ENCODE measurements around the gene RTEL1.

Gene RTEL1

GRCh38 chr20:63655249-63655648 lies 2.9 kb upstream of the RTEL1 start:
- no peak overlapping the region for H2AFZ ChIP-seq (ENCODE audit: low read length)
- H3K4me1 ChIP-seq (ENCODE audit: low read length) = 0 out of 2 replicates have a peak, but pooled peaks cover 4% of the 10 kb centered on the region
- H4K20me1 ChIP-seq (ENCODE audit: insufficient read depth, low read length) = no peaks in the 10 kb centered on the region
- no peaks in the 10 kb centered on the region for H3F3A ChIP-seq (ENCODE audit: insufficient read depth, low read length)
- no peak overlapping the region for H3K4me2 ChIP-seq (ENCODE audit: low read depth, low read length)
- TF ChIP-seq EZH2phosphoT487 (IDR thresholded peaks at IDR 0.05; ENCODE audit: low read length) = no peak
- H3K4me3 ChIP-seq (ENCODE audit: low read length) = no peak overlapping the region
- H3K9me2 ChIP-seq (replicated peaks; ENCODE audit: insufficient read depth, low read length) = no peaks in the 10 kb centered on the region
- no peaks in the 10 kb centered on the region for H3K9me3 ChIP-seq (replicated peaks; ENCODE audit: insufficient read depth, low read length)
- DNase-seq = no peak
- peaks cover 11% of the 10 kb centered on the region for H3K79me2 ChIP-seq (ENCODE audit: low read length)
- H3K27ac ChIP-seq (ENCODE audit: low read length) = no peak overlapping the region
- H3K9ac ChIP-seq (ENCODE audit: low read length) = no peak overlapping the region
- peaks cover 42% of the 10 kb centered on the region for H3K27me3 ChIP-seq (replicated peaks; ENCODE audit: insufficient read depth, low read length)
- H3K36me3 ChIP-seq (replicated peaks; ENCODE audit: insufficient read depth, low read length) = no peaks in the 10 kb centered on the region

- Histone ChIP-seq H3K27me3 (replicated peaks; ENCODE audit: insufficient read depth, low read length) (peaks cover 35% of the 10 kb centered on the region), H3K4me3 (ENCODE audit: low read length) (no peak overlapping the region), H3K9ac (ENCODE audit: low read length) (no peak overlapping the region), H3K4me2 (ENCODE audit: low read depth, low read length) (no peak overlapping the region), H3K79me2 (ENCODE audit: low read length) (peaks cover 21% of the 10 kb centered on the region), H3K9me2 (replicated peaks; ENCODE audit: insufficient read depth, low read length) (no peaks in the 10 kb centered on the region), H3K9me3 (replicated peaks; ENCODE audit: insufficient read depth, low read length) (no peaks in the 10 kb centered on the region), H3F3A (ENCODE audit: insufficient read depth, low read length) (no peaks in the 10 kb centered on the region), H3K36me3 (replicated peaks; ENCODE audit: insufficient read depth, low read length) (no peaks in the 10 kb centered on the region), H3K4me1 (ENCODE audit: low read length) (0 out of 2 replicates have a peak, but pooled peaks cover 4% of the 10 kb centered on the region), H2AFZ (ENCODE audit: low read length) (no peak overlapping the region), H3K27ac (ENCODE audit: low read length) (no peak overlapping the region), H4K20me1 (ENCODE audit: insufficient read depth, low read length) (no peaks in the 10 kb centered on the region)
- no peak for TF ChIP-seq CTCF (IDR thresholded peaks at IDR 0.05; ENCODE audit: low read length)
- DNase-seq = no peak
Observed at GRCh38 chr20:63656451-63656850, 1.7 kb upstream of the RTEL1 start.

GRCh38 chr20:63657260-63657936 lies 714 bp upstream of the RTEL1 start:
- Histone ChIP-seq H3K27ac (ENCODE audit: low read length) (no peak overlapping the region), H2AFZ (ENCODE audit: low read length) (peak overlapping the region; percentile 95), H3K9me3 (replicated peaks; ENCODE audit: insufficient read depth, low read length) (no peaks in the 10 kb centered on the region), H3K9me2 (replicated peaks; ENCODE audit: insufficient read depth, low read length) (no peaks in the 10 kb centered on the region), H3K4me3 (ENCODE audit: low read length) (peak overlapping the region; percentile 95), H4K20me1 (ENCODE audit: insufficient read depth, low read length) (no peaks in the 10 kb centered on the region), H3K4me1 (ENCODE audit: low read length) (0 out of 2 replicates have a peak, but pooled peaks cover 4% of the 10 kb centered on the region), H3K27me3 (replicated peaks; ENCODE audit: insufficient read depth, low read length) (peaks cover 26% of the 10 kb centered on the region), H3K36me3 (replicated peaks; ENCODE audit: insufficient read depth, low read length) (no peaks in the 10 kb centered on the region), H3K4me2 (ENCODE audit: low read depth, low read length) (peak overlapping the region; percentile 70), H3K9ac (ENCODE audit: low read length) (peak overlapping the region; percentile 85; the same call in 1 of the 2 replicates), H3F3A (ENCODE audit: insufficient read depth, low read length) (no peaks in the 10 kb centered on the region), H3K79me2 (ENCODE audit: low read length) (peaks cover 21% of the 10 kb centered on the region)
- TF ChIP-seq EZH2 (optimal IDR thresholded peaks at IDR 0.05; ENCODE audit: low read depth, low read length) = no peak
- TF ChIP-seq EZH2phosphoT487 (IDR thresholded peaks at IDR 0.05; ENCODE audit: low read length) = no peak
- no peak for TF ChIP-seq CTCF (IDR thresholded peaks at IDR 0.05; ENCODE audit: low read length)
- no peak for DNase-seq

GRCh38 chr20:63658749-63659187 lies 656 bp downstream of the RTEL1 start:
- Histone ChIP-seq H3K4me3 (ENCODE audit: low read length) (peak overlapping the region; percentile 95), H3K27ac (ENCODE audit: low read length) (no peak overlapping the region), H3K4me2 (ENCODE audit: low read depth, low read length) (peak overlapping the region; percentile 52), H3K36me3 (replicated peaks; ENCODE audit: insufficient read depth, low read length) (no peaks in the 10 kb centered on the region), H3K27me3 (replicated peaks; ENCODE audit: insufficient read depth, low read length) (peaks cover 19% of the 10 kb centered on the region), H3K79me2 (ENCODE audit: low read length) (peaks cover 21% of the 10 kb centered on the region), H3F3A (ENCODE audit: insufficient read depth, low read length) (no peaks in the 10 kb centered on the region), H3K9ac (ENCODE audit: low read length) (peak overlapping the region; percentile 85), H3K4me1 (ENCODE audit: low read length) (0 out of 2 replicates have a peak, but pooled peaks cover 4% of the 10 kb centered on the region), H2AFZ (ENCODE audit: low read length) (peak overlapping the region; percentile 95), H4K20me1 (ENCODE audit: insufficient read depth, low read length) (no peaks in the 10 kb centered on the region), H3K9me2 (replicated peaks; ENCODE audit: insufficient read depth, low read length) (no peaks in the 10 kb centered on the region), H3K9me3 (replicated peaks; ENCODE audit: insufficient read depth, low read length) (no peaks in the 10 kb centered on the region)
- TF ChIP-seq CTCF (IDR thresholded peaks at IDR 0.05; ENCODE audit: low read length) (no peak), EZH2phosphoT487 (IDR thresholded peaks at IDR 0.05; ENCODE audit: low read length) (no peak), EZH2 (optimal IDR thresholded peaks at IDR 0.05; ENCODE audit: low read depth, low read length) (no peak)
- DNase-seq = no peak

Data from MM.1S (cell line).